GM23338 (cell line): ENCODE measurements around the gene MYO1A. TPM values are rescaled to one million over a fixed set of nuclear protein-coding genes. Genes with fewer than 3 reads are reported as not detected.

Source experiments
- ATAC-seq: fragments of 200-7000 bp; cut with Tn5 transposase; 3 replicates; pipeline ENCODE4 v1.9.1; 2020
- DNase-seq: peaks from one replicate; pipeline ENCODE4 v3.0.0-alpha.2; 2015; ENCODE audit warnings: low spot score
- H2AFZ ChIP-seq: fragments of 200-600 bp; sonication (generic); 2 replicates; pipeline ENCODE4 v1.8.0; 2016; ENCODE audit warnings: antibody characterized with exemption, mild to moderate bottlenecking, moderate library complexity
- H3F3A ChIP-seq: fragments of 200-600 bp; sonication (generic); replicated peaks from 2 replicates; pipeline ENCODE4 v1.8.0; 2017; ENCODE audit warnings: antibody characterized with exemption, mixed run types, low read depth
- H3K27ac ChIP-seq: fragments of 200-600 bp; sonication (generic); 2 replicates; pipeline ENCODE4 v1.6.1; 2016; ENCODE audit warnings: low read depth
- H3K27me3 ChIP-seq: fragments of 200-600 bp; sonication (generic); 2 replicates; pipeline ENCODE4 v1.8.0; 2016; ENCODE audit warnings: mild to moderate bottlenecking, mixed run types, moderate library complexity; ENCODE audit not compliant: insufficient read depth
- H3K36me3 ChIP-seq: fragments of 200-600 bp; sonication (generic); 2 replicates; pipeline ENCODE4 v1.8.0; 2016; ENCODE audit warnings: mild to moderate bottlenecking; ENCODE audit not compliant: insufficient read depth
- H3K4me1 ChIP-seq: fragments of 200-600 bp; sonication (generic); 2 replicates; pipeline ENCODE4 v1.8.0; 2016; ENCODE audit warnings: mild to moderate bottlenecking, moderate library complexity; ENCODE audit not compliant: insufficient read depth
- H3K4me2 ChIP-seq: fragments of 200-600 bp; sonication (generic); 2 replicates; pipeline ENCODE4 v1.7.1; 2017; ENCODE audit warnings: mixed run types
- H3K4me3 ChIP-seq: fragments of 200-600 bp; sonication (generic); 2 replicates; pipeline ENCODE4 v1.6.1; 2016; ENCODE audit warnings: mixed run types
- H3K79me2 ChIP-seq: fragments of 200-600 bp; sonication (generic); replicated peaks from 2 replicates; pipeline ENCODE4 v1.8.0; 2017; ENCODE audit warnings: mild to moderate bottlenecking; ENCODE audit not compliant: insufficient read depth
- H3K9me2 ChIP-seq: fragments of 200-600 bp; sonication (generic); 2 replicates; pipeline ENCODE4 v1.8.0; 2017; ENCODE audit not compliant: insufficient read depth
- H4K20me1 ChIP-seq: fragments of 200-600 bp; sonication (generic); replicated peaks from 2 replicates; pipeline ENCODE4 v1.8.0; 2017; ENCODE audit warnings: mild to moderate bottlenecking; ENCODE audit not compliant: insufficient read depth
- H3K27ac Mint-ChIP-seq: 2 replicates; pipeline ENCODE4 v1.8.0; 2020; ENCODE audit warnings: inconsistent platforms, mild to moderate bottlenecking, moderate library complexity, mixed read lengths
- H3K27me3 Mint-ChIP-seq: 3 replicates; pipeline ENCODE4 v1.8.0; 2022; ENCODE audit warnings: low read depth, mild to moderate bottlenecking, moderate library complexity, mixed read lengths, inconsistent platforms; ENCODE audit not compliant: insufficient read depth, poor library complexity
- H3K36me3 Mint-ChIP-seq: 3 replicates; pipeline ENCODE4 v1.8.0; 2021; ENCODE audit warnings: low read depth, mild to moderate bottlenecking, inconsistent platforms, moderate library complexity, mixed read lengths
- H3K4me1 Mint-ChIP-seq: 3 replicates; pipeline ENCODE4 v1.8.0; 2020; ENCODE audit warnings: mild to moderate bottlenecking, inconsistent platforms, mixed read lengths
- H3K4me3 Mint-ChIP-seq: 3 replicates; pipeline ENCODE4 v1.8.0; 2021; ENCODE audit warnings: moderate library complexity, mild to moderate bottlenecking, inconsistent platforms, mixed read lengths
- H3K9me3 Mint-ChIP-seq: 3 replicates; pipeline ENCODE4 v1.8.0; 2020; ENCODE audit warnings: moderate library complexity, mild to moderate bottlenecking, inconsistent platforms, mixed read lengths
- CREB1 ChIP-seq: fragments of 250-450 bp; sonication (Bioruptor Pico); IDR thresholded peaks from 2 replicates; pipeline ENCODE4 v1.5.0; 2020; ENCODE audit warnings: low read depth, mild to moderate bottlenecking, moderate library complexity
- EZH2phosphoT487 ChIP-seq: fragments of 200-600 bp; sonication (generic); IDR thresholded peaks from one replicate; pipeline ENCODE4 v1.8.1; 2018; ENCODE audit warnings: antibody characterized with exemption; ENCODE audit not compliant: unreplicated experiment
- JUNB ChIP-seq: IDR thresholded peaks from one replicate; pipeline ENCODE4 v1.6.1; 2016; ENCODE audit warnings: antibody characterized with exemption; ENCODE audit not compliant: unreplicated experiment
- NANOG ChIP-seq: IDR thresholded peaks from 2 replicates; pipeline ENCODE4 v1.6.1; 2016; ENCODE audit warnings: antibody characterized with exemption, borderline replicate concordance
- STAT1 ChIP-seq: IDR thresholded peaks from one replicate; pipeline ENCODE4 v1.6.1; 2016; ENCODE audit warnings: antibody characterized with exemption; ENCODE audit not compliant: unreplicated experiment
- polyA plus RNA-seq: library from polyadenylated mRNA; unstranded; fragments of >200 nt; fragmentation: Nextera tagmentation; extraction: Ambion mirVana; gene quantifications from 2 replicates; pipeline ENCODE4 v1.2.1, GENCODE V29; 2016
- total RNA-seq: library from RNA; depleted of rRNA; stranded (reverse); fragments of >200 nt; shearing (Covaris generic); gene quantifications from 2 replicates; pipeline ENCODE4 v1.2.3, GENCODE V29; 2014
- TF ChIP-seq, protein P1 (sequence below): fragments of 250-450 bp; sonication (Bioruptor Pico); IDR thresholded peaks from 2 replicates; pipeline ENCODE4 v1.5.0; 2020; ENCODE audit warnings: mild to moderate bottlenecking, moderate library complexity
- TF ChIP-seq, protein P2 (sequence below), 2 experiments: fragments of 200-600 bp in 1 of 2; sonication (generic) in 1 of 2; conservative IDR thresholded peaks; 2 replicates each; pipeline versions ENCODE4 v1.5.1 to v1.6.1; 2016 to 2017; ENCODE audit warnings: antibody characterized with exemption in 2 of 2, low read depth in 2 of 2, mild to moderate bottlenecking in 2 of 2, moderate library complexity in 1 of 2
- TF ChIP-seq, protein P3 (sequence below): IDR thresholded peaks from one replicate; pipeline ENCODE4 v1.6.1; 2018; ENCODE audit warnings: antibody characterized with exemption; ENCODE audit not compliant: unreplicated experiment

The MYO1A gene
- total and polyA plus RNA-seq, 2 experiments from 2014 or later = not detected

DNA sequence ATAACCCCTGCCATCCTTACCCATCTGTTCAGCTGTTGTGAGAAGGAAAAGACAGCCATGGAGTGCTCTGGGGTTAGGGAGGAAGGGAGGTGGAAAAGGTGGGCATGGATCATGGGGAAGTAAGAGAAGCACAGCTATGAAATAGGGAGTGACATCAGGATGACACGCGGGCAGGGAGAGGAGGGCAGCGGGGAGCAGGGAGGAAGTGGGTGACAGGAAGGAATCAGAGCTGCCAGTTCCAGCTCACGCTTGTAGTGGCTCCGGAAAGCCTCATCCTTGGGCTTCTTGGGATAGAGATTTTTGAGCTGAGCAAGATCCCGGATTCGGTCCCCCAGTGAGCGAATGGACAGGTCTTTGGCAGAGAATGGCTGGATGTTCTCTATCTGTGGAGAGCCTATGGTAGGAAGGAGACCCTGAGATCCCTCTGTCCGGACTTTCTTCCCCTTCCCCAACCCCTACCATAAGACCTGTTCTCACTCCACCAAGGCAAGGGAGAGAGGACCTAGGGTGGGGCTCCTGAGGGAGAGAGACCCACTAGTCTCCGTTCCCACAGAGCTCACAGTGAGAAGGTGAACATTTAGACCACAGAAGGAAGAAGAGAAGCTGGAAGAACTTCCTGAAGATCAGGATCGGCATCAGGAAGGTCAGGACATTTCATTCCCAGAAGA lies 49.3 kb upstream of the MYO1A start (continued):
- TF ChIP-seq, protein P1, sequence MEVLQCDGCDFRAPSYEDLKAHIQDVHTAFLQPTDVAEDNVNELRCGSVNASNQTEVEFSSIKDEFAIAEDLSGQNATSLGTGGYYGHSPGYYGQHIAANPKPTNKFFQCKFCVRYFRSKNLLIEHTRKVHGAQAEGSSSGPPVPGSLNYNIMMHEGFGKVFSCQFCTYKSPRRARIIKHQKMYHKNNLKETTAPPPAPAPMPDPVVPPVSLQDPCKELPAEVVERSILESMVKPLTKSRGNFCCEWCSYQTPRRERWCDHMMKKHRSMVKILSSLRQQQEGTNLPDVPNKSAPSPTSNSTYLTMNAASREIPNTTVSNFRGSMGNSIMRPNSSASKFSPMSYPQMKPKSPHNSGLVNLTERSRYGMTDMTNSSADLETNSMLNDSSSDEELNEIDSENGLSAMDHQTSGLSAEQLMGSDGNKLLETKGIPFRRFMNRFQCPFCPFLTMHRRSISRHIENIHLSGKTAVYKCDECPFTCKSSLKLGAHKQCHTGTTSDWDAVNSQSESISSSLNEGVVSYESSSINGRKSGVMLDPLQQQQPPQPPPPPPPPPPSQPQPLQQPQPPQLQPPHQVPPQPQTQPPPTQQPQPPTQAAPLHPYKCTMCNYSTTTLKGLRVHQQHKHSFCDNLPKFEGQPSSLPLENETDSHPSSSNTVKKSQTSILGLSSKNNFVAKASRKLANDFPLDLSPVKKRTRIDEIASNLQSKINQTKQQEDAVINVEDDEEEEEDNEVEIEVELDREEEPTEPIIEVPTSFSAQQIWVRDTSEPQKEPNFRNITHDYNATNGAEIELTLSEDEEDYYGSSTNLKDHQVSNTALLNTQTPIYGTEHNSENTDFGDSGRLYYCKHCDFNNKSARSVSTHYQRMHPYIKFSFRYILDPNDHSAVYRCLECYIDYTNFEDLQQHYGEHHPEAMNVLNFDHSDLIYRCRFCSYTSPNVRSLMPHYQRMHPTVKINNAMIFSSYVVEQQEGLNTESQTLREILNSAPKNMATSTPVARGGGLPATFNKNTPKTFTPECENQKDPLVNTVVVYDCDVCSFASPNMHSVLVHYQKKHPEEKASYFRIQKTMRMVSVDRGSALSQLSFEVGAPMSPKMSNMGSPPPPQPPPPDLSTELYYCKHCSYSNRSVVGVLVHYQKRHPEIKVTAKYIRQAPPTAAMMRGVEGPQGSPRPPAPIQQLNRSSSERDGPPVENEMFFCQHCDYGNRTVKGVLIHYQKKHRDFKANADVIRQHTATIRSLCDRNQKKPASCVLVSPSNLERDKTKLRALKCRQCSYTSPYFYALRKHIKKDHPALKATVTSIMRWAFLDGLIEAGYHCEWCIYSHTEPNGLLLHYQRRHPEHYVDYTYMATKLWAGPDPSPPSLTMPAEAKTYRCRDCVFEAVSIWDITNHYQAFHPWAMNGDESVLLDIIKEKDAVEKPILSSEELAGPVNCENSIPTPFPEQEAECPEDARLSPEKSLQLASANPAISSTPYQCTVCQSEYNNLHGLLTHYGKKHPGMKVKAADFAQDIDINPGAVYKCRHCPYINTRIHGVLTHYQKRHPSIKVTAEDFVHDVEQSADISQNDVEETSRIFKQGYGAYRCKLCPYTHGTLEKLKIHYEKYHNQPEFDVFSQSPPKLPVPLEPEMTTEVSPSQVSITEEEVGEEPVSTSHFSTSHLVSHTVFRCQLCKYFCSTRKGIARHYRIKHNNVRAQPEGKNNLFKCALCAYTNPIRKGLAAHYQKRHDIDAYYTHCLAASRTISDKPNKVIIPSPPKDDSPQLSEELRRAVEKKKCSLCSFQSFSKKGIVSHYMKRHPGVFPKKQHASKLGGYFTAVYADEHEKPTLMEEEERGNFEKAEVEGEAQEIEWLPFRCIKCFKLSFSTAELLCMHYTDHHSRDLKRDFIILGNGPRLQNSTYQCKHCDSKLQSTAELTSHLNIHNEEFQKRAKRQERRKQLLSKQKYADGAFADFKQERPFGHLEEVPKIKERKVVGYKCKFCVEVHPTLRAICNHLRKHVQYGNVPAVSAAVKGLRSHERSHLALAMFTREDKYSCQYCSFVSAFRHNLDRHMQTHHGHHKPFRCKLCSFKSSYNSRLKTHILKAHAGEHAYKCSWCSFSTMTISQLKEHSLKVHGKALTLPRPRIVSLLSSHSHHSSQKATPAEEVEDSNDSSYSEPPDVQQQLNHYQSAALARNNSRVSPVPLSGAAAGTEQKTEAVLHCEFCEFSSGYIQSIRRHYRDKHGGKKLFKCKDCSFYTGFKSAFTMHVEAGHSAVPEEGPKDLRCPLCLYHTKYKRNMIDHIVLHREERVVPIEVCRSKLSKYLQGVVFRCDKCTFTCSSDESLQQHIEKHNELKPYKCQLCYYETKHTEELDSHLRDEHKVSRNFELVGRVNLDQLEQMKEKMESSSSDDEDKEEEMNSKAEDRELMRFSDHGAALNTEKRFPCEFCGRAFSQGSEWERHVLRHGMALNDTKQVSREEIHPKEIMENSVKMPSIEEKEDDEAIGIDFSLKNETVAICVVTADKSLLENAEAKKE (CRISPR knock-in tag) = no peak
- TF ChIP-seq EZH2phosphoT487 = no peak
- no peak for TF ChIP-seq CREB1 (CRISPR knock-in tag)

DNA sequence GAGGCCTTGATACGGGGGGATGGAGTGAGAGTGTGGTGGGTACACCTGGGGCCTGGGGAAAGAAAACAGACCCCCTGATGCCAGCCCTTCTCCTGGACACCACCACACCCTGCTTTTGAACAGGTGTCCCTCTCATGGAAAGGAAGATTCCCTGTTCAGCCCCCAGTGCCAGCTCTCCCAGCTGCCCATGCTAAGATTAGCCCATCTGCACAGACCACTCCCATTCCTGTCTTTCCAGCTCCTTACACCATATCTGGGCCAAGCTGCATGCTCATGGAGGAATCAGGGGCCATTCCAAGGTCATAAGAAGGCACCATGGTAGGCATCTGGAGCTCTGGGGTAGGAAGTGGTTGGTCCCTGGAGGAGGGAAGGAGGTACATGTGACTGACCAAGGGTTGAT lies 48.6 kb upstream of the MYO1A start:
- no peak overlapping the region for H2AFZ ChIP-seq
- peaks cover 20% of the 10 kb centered on the region for H3K4me1 ChIP-seq
- Mint-ChIP-seq H3K36me3 (peaks cover 38% of the 10 kb centered on the region), H3K27ac (no peak overlapping the region), H3K4me1 (peaks cover 28% of the 10 kb centered on the region), H3K9me3 (no peaks in the 10 kb centered on the region), H3K27me3 (peaks cover 23% of the 10 kb centered on the region), H3K4me3 (no peak overlapping the region)
- no peak overlapping the region for H3K4me3 ChIP-seq
- no peaks in the 10 kb centered on the region for H3K9me2 ChIP-seq
- no peak overlapping the region for H3K27ac ChIP-seq
- H3K4me2 ChIP-seq = no peak overlapping the region
- no peaks in the 10 kb centered on the region for H3K79me2 ChIP-seq
- H3K36me3 ChIP-seq = no peaks in the 10 kb centered on the region
- no peaks in the 10 kb centered on the region for H4K20me1 ChIP-seq
- H3F3A ChIP-seq = peaks cover 6% of the 10 kb centered on the region; the same call in 1 of the 2 replicates
- no peak for ATAC-seq
- no peak for DNase-seq
- H3K27me3 ChIP-seq = no peaks in the 10 kb centered on the region
- no peak for TF ChIP-seq EZH2phosphoT487
- TF ChIP-seq JUNB = no peak
- TF ChIP-seq STAT1 = no peak
- no peak for TF ChIP-seq NANOG
- TF ChIP-seq, protein P2, sequence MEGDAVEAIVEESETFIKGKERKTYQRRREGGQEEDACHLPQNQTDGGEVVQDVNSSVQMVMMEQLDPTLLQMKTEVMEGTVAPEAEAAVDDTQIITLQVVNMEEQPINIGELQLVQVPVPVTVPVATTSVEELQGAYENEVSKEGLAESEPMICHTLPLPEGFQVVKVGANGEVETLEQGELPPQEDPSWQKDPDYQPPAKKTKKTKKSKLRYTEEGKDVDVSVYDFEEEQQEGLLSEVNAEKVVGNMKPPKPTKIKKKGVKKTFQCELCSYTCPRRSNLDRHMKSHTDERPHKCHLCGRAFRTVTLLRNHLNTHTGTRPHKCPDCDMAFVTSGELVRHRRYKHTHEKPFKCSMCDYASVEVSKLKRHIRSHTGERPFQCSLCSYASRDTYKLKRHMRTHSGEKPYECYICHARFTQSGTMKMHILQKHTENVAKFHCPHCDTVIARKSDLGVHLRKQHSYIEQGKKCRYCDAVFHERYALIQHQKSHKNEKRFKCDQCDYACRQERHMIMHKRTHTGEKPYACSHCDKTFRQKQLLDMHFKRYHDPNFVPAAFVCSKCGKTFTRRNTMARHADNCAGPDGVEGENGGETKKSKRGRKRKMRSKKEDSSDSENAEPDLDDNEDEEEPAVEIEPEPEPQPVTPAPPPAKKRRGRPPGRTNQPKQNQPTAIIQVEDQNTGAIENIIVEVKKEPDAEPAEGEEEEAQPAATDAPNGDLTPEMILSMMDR (conservative IDR thresholded peaks at IDR 0.05; ENCODE audit: low read depth in 2 of 2) = no peak
- TF ChIP-seq, protein P3, sequence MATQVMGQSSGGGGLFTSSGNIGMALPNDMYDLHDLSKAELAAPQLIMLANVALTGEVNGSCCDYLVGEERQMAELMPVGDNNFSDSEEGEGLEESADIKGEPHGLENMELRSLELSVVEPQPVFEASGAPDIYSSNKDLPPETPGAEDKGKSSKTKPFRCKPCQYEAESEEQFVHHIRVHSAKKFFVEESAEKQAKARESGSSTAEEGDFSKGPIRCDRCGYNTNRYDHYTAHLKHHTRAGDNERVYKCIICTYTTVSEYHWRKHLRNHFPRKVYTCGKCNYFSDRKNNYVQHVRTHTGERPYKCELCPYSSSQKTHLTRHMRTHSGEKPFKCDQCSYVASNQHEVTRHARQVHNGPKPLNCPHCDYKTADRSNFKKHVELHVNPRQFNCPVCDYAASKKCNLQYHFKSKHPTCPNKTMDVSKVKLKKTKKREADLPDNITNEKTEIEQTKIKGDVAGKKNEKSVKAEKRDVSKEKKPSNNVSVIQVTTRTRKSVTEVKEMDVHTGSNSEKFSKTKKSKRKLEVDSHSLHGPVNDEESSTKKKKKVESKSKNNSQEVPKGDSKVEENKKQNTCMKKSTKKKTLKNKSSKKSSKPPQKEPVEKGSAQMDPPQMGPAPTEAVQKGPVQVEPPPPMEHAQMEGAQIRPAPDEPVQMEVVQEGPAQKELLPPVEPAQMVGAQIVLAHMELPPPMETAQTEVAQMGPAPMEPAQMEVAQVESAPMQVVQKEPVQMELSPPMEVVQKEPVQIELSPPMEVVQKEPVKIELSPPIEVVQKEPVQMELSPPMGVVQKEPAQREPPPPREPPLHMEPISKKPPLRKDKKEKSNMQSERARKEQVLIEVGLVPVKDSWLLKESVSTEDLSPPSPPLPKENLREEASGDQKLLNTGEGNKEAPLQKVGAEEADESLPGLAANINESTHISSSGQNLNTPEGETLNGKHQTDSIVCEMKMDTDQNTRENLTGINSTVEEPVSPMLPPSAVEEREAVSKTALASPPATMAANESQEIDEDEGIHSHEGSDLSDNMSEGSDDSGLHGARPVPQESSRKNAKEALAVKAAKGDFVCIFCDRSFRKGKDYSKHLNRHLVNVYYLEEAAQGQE = no peak
